GM18505 (cell line): ENCODE results near the gene A4GNT.

Experiments used
- ATAC-seq: cut with Tn5 transposase; IDR thresholded peaks from one replicate; pipeline ENCODE4 v1.9.1; 2021; ENCODE audit not compliant: unreplicated experiment
- POLR2A ChIP-seq: IDR thresholded peaks from 4 replicates; pipeline ENCODE4 v1.6.1; 2011; ENCODE audit warnings: borderline replicate concordance; ENCODE audit not compliant: insufficient read depth, insufficient read length; ENCODE audit errors: extremely low read depth

The A4GNT gene

GRCh38 chr3:138135833-138136194 lies 3.6 kb upstream of the A4GNT start:
- TF ChIP-seq POLR2A: no peak
- ATAC-seq: no peak

- TF ChIP-seq POLR2A: no peak
- no peak for ATAC-seq
These were observed 3.1 kb upstream of the A4GNT start for GRCh38 chr3:138135146-138135832.

GRCh38 chr3:138127636-138128365 lies 4.4 kb downstream of the A4GNT start:
- TF ChIP-seq POLR2A: no peak
- no peak for ATAC-seq

DNA sequence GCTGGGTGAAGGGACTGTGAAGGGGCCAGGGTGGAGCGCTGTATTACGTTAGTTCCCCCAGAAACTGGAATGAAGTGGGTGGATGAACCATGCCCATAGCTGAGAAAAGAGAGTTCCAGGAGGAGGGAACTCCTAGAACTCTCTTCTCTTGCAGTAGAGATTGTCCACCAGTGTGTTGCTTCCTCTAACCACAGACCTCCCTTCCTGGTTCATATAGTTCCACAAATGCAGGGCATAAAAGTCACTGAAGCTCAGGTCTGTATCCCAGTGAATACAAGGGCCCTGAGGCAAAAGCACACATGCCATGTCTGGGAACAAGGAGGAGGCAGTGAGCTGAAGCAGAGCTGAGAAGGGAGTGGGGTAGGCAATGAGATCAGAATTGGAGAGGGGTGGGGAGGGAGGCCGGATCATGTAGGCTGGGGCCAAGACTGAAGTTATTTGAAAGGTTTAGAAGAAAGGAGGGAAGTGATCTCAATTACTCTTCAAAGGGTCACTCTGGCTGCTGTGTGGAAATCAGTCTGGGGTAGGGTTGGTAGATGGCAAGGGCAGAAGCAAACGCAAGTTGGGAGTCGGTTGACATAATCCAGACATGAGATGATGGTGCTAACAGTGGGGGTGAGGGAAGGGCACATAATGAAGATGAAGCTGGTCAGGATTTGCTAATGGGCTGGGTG lies 6.5 kb downstream of the A4GNT start:
- no peak for ATAC-seq
- no peak for TF ChIP-seq POLR2A

- TF ChIP-seq POLR2A: no peak
- no peak for ATAC-seq
These were observed 7.4 kb downstream of the A4GNT start for GRCh38 chr3:138124706-138125355.

DNA sequence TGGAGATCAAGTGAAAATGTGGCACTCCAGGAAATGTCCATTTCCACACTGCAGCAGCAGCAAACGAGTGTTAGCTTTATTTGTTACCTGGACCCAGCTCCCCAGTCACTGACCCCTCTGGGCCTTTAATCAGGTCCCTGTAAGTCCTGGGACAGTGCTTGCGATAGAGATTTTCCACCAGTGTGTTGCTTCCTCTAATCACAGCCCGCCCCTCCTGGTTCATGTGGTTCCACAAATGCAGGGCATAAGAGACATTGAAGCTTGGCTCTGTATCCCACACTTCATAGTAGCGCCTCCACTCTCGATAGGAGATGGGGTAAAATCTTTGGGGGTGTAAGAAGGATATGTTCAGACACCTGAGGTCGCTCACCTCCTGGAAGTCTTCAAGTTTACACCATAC lies 8.0 kb downstream of the A4GNT start:
- no peak for TF ChIP-seq POLR2A
- no peak for ATAC-seq

GRCh38 chr3:138119423-138119766 lies 12.8 kb downstream of the A4GNT start:
- TF ChIP-seq POLR2A: no peak
- no peak for ATAC-seq

DNA sequence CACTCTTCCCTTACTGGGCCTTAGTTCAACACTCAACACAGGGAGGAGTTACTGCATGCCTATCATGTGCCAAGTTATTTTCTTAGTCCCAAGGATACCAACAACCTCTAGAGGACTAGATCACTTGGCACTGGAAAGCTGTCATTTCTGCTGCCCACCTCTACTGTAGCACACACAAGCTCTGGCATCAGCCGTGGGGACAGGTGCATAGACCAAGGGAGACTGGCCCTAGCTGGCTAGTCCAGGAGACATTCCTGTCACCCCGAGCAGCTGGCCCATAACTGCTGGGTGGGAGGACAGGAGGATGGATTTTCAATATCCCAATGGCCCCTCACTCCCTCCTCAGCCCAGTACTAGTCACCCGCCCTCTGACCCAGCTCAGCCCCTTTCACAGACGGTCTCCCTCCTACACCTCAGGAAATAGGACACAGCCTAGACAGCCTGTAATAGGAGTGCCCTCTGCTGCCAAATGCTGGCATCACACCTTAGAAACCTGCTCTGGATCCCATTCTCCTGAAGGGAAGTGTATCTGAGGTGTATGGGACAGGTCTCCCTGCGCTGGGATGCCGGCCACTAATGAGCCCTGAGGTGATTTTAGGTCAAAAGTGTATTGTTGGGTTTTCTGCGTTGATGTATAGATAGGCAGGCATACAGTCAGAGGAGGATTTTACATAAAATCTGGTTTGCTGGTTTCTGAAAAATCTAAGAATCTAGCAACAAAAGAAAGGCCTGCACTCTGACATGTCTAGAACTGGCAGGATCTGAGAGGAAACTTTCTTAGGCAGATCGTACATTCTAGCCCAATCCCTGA lies 13.4 kb downstream of the A4GNT start:
- TF ChIP-seq POLR2A: no peak
- peak; percentile 68 for ATAC-seq

DNA sequence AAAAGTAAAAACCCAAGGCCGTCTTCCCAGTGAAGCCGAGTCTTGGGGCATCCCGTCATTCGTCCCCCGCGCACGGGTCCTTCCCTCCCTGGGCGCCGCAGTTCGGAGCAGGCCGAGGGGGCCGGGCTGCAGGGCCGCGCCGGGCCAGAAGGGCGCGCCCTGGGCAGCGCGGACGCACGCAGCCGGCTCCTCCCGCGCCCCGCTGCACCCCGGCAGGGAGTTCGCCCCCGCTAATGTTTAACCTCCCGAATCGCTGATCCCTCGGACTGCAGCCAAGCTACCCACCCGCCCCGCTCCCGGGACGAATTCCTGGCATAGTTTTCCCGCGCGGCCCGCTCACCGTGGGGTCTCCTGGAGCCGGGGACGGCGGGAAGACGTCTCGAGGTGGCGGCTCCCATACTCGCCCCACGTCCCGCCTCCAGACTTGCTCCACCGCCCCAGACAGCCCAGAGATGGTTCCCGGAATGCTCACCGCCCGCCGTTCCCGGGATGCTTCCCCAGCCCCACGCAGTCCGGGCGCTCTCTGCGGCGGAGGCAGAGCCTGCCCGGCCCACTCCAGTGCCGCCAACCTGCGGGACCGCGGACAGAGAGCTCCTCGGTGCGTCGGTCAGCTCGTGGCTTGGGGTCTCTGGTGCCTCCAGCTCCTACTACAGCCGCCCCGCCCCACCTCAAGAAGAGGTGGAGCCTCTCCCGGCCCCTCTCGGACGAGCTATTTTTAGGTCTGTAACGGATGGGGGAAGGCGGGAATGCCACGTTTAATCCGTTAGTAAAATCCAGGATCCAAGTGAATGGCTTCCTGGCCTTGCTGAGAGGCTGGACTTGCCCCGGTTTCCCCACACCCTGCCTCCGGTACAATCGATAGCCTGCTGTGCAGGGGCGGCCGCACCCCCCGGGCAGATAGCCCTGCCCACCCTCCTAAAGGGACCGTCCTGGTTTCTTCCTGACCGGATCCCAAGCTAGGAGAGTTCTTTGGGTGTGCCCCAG lies 16.9 kb downstream of the A4GNT start, which contains the start of gene DZIP1L:
Gene DZIP1L, minus strand, starts transcription at position 621 of the 984 bp plus-strand sequence. CDS start 11,637 bp downstream, outside the sequence.
- no peak for TF ChIP-seq POLR2A
- peak; percentile 72 for ATAC-seq

DNA sequence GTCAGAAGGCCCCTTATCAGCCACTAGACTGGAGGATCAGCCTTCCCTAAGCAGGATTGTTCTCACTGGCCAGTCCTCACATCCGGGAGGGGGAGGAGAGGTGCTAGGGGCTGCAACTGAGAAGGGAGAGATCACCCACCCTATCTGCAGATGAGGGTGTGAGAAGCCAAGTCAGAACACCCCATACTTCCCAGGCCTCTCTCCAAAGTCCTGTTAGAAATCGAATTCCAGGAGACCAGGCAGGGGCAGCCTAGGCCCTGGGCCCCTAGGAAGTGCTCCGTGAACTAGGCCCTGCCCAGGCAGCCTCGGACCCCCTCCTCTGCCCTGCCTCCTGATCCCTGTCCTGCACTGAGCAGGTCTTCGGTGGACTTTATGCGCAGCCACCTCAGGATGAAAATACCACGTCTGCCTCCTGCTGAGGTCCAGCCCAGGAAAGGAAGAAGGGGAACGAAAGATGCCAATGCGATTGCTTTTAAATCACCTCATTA lies 17.7 kb downstream of the A4GNT start:
- no peak for ATAC-seq
- no peak for TF ChIP-seq POLR2A

GRCh38 chr3:138113326-138113725 lies 18.9 kb downstream of the A4GNT start:
- TF ChIP-seq POLR2A: no peak

More at GRCh38 chr3:138113326-138113725, 18.9 kb downstream of the A4GNT start:
- no peak for ATAC-seq
